Panc1 (cell line): ENCODE measurements around the gene EGR1. TPM values are rescaled to one million over a fixed set of nuclear protein-coding genes. Genes with fewer than 3 reads are reported as not detected.

Source experiments
- ATAC-seq: fragments of 200-7000 bp; cut with Tn5 transposase; 2 replicates; pipeline ENCODE4 v1.9.1; 2020; ENCODE audit warnings: mild to moderate bottlenecking, moderate library complexity
- BruUV-seq: library from RNA; stranded (reverse); fragments of 400-500 nt; replicated peaks from 2 replicates; lab custom pipeline; 2021; lab: Mats Ljungman, UMichigan
- CTCF ChIA-PET: fragments of 300-600 bp; sonication (Branson Sonifier 250); formaldehyde crosslinking; loops from one replicate; lab custom pipeline; 2022; ENCODE audit warnings: antibody characterized with exemption; lab: Charles Lee
- POLR2A ChIA-PET: fragments of 300-600 bp; sonication (Branson Sonifier 250); formaldehyde crosslinking; loops from one replicate; lab custom pipeline; 2022; ENCODE audit warnings: antibody characterized with exemption; lab: Charles Lee
- DNase-seq: peaks from one replicate; pipeline ENCODE4 v3.0.0-alpha.2; 2010; ENCODE audit warnings: low read depth, low spot score
- H3K27ac ChIP-seq: 2 replicates; pipeline ENCODE4 v1.5.1; 2011; ENCODE audit warnings: mild to moderate bottlenecking, low read length, inconsistent platforms
- H3K27me3 ChIP-seq: fragments of 200-500 bp; sonication (Bioruptor generic); 2 replicates; pipeline ENCODE4 v1.6.0; 2014; ENCODE audit warnings: low read length, inconsistent platforms; ENCODE audit not compliant: control insufficient read depth, insufficient read depth
- H3K36me3 ChIP-seq: fragments of 200-500 bp; sonication (Bioruptor generic); 2 replicates; pipeline ENCODE4 v1.5.1; 2014; ENCODE audit warnings: inconsistent platforms, mild to moderate bottlenecking, low read length, moderate library complexity; ENCODE audit not compliant: control insufficient read depth, insufficient read depth
- H3K4me1 ChIP-seq: 2 replicates; pipeline ENCODE4 v1.5.1; 2011; ENCODE audit warnings: inconsistent platforms, mild to moderate bottlenecking, low read length, moderate library complexity; ENCODE audit not compliant: control insufficient read depth, insufficient read depth
- H3K4me3 ChIP-seq, 2 experiments: 2 replicates each; pipeline ENCODE4 v1.5.1; 2011 to 2012; ENCODE audit warnings: low read depth in 2 of 2, low read length in 2 of 2, mild to moderate bottlenecking in 2 of 2, inconsistent platforms in 1 of 2, moderate library complexity in 1 of 2
- H3K9me3 ChIP-seq: fragments of 200-500 bp; sonication (Bioruptor generic); 2 replicates; pipeline ENCODE4 v1.5.1; 2014; ENCODE audit warnings: low read depth, mild to moderate bottlenecking, inconsistent platforms, low read length, moderate library complexity; ENCODE audit not compliant: control insufficient read depth, insufficient read depth
- POLR2AphosphoS5 ChIP-seq: IDR thresholded peaks from 2 replicates; pipeline ENCODE4 v1.6.1; 2012; ENCODE audit warnings: mild to moderate bottlenecking, low read depth, low read length, moderate library complexity
- SIN3A ChIP-seq: IDR thresholded peaks from 2 replicates; pipeline ENCODE4 v1.6.1; 2012; ENCODE audit warnings: low read depth, mild to moderate bottlenecking, low read length, moderate library complexity, borderline replicate concordance; ENCODE audit not compliant: insufficient read depth
- TCF7L2 ChIP-seq: IDR thresholded peaks from 2 replicates; pipeline ENCODE4 v1.6.1; 2011; ENCODE audit warnings: mild to moderate bottlenecking, low read depth, low read length, inconsistent platforms
- in situ Hi-C: cut with HindIII; loops from 2 replicates; pipeline ENCODE4 v1.10.0; 2016; ENCODE audit warnings: low sequenced_read_pairs, low pct_unique_long_range_greater_than_20kb
- intact Hi-C: fragments of 100-400 bp; cut with micrococcal nuclease; formaldehyde crosslinking; loops from one replicate; pipeline ENCODE4 v1.10.0; 2022; ENCODE audit not compliant: unreplicated experiment
- total RNA-seq: library from RNA; stranded (reverse); gene quantifications from one replicate; pipeline ENCODE4 v1.2.1, GENCODE V29; 2021; ENCODE audit not compliant: unreplicated experiment
- TF ChIP-seq, protein P1 (sequence below): fragments of 450-650 bp; IDR thresholded peaks from 2 replicates; pipeline ENCODE4 v1.5.1; 2017; ENCODE audit warnings: mild to moderate bottlenecking
- TF ChIP-seq, protein P2 (sequence below), 2 experiments: IDR thresholded peaks; 2 replicates each; pipeline ENCODE4 v1.6.1; 2011 to 2012; ENCODE audit warnings: low read depth in 2 of 2, control low read depth in 1 of 2, low read length in 1 of 2, mild to moderate bottlenecking in 1 of 2, moderate library complexity in 1 of 2; ENCODE audit not compliant: insufficient read depth in 1 of 2

EGR1 gene
- total RNA-seq, 1 experiment from 2014 or later, result 12.0 TPM

DNA sequence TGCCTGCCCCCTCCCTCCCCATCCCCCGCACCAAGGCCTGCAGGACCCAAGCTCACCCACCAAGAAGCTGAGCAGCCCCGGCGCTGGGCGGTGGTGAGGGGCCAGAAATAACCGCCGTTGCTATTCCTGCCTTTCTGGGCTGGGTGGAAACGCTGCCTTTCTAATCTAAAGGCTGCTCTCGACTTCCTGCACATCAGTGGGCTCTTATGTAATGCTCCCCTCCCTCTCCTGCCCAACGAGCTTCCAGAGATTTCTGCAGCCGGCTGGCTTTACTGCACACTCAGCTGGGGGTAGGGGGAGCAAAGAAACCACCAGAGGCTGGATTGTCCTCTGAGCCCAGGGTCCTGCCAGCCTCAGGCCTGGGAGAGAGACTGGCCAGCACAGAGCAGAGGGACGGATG, 6.9 kb upstream of the EGR1 start:
- BruUV-seq, result no TSS peak
- Histone ChIP-seq H3K9me3 (no peaks in the 10 kb centered on the region), H3K27me3 (no peaks in the 10 kb centered on the region), H3K36me3 (no peaks in the 10 kb centered on the region), H3K4me1 (peaks cover 2% of the 10 kb centered on the region; the same call in 1 of the 2 replicates), H3K4me3 (no peak overlapping the region), H3K27ac (no peak overlapping the region)
- ATAC-seq, result no peak
- TF ChIP-seq POLR2AphosphoS5, result no peak
- TF ChIP-seq TCF7L2, result no peak
- TF ChIP-seq SIN3A, result no peak
- TF ChIP-seq, protein P1, sequence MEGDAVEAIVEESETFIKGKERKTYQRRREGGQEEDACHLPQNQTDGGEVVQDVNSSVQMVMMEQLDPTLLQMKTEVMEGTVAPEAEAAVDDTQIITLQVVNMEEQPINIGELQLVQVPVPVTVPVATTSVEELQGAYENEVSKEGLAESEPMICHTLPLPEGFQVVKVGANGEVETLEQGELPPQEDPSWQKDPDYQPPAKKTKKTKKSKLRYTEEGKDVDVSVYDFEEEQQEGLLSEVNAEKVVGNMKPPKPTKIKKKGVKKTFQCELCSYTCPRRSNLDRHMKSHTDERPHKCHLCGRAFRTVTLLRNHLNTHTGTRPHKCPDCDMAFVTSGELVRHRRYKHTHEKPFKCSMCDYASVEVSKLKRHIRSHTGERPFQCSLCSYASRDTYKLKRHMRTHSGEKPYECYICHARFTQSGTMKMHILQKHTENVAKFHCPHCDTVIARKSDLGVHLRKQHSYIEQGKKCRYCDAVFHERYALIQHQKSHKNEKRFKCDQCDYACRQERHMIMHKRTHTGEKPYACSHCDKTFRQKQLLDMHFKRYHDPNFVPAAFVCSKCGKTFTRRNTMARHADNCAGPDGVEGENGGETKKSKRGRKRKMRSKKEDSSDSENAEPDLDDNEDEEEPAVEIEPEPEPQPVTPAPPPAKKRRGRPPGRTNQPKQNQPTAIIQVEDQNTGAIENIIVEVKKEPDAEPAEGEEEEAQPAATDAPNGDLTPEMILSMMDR, result no peak
- TF ChIP-seq, protein P2, sequence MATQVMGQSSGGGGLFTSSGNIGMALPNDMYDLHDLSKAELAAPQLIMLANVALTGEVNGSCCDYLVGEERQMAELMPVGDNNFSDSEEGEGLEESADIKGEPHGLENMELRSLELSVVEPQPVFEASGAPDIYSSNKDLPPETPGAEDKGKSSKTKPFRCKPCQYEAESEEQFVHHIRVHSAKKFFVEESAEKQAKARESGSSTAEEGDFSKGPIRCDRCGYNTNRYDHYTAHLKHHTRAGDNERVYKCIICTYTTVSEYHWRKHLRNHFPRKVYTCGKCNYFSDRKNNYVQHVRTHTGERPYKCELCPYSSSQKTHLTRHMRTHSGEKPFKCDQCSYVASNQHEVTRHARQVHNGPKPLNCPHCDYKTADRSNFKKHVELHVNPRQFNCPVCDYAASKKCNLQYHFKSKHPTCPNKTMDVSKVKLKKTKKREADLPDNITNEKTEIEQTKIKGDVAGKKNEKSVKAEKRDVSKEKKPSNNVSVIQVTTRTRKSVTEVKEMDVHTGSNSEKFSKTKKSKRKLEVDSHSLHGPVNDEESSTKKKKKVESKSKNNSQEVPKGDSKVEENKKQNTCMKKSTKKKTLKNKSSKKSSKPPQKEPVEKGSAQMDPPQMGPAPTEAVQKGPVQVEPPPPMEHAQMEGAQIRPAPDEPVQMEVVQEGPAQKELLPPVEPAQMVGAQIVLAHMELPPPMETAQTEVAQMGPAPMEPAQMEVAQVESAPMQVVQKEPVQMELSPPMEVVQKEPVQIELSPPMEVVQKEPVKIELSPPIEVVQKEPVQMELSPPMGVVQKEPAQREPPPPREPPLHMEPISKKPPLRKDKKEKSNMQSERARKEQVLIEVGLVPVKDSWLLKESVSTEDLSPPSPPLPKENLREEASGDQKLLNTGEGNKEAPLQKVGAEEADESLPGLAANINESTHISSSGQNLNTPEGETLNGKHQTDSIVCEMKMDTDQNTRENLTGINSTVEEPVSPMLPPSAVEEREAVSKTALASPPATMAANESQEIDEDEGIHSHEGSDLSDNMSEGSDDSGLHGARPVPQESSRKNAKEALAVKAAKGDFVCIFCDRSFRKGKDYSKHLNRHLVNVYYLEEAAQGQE (IDR thresholded peaks at IDR 0.05; ENCODE audit: insufficient read depth in 1 of 2, low read depth in 2 of 2, low read length in 1 of 2), result no peak
- intact Hi-C loops (no loop called here), in situ Hi-C loops (no loop called here)
- CTCF ChIA-PET, result no interaction called here
- POLR2A ChIA-PET, result interaction anchor here (0.6 kb wide), 1 partner anchor 60 kb away, joined by 3 read pairs; no protein-coding TSS in a partner anchor
- no peak for DNase-seq

DNA sequence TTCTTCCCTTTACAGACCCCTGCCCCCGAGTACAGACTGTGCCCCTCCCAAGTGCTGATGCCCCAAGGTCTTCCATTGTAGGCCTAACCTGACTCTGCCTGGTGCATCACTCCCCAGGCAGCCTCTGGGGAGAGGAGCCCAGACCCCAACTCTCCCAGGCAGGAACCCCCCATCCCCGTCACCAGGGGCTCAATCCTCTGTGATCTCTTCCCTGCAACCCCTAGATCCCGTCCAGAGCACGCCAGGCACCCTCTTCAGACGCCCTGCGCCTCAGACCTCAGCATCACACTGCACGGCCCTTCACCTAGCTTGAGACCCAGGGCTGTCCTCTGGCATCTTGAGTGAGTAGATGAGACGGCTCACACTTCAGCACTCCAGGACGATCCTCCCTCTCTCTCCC, 6.4 kb upstream of the EGR1 start:
- Histone ChIP-seq H3K4me3 (no peak overlapping the region), H3K27ac (no peak overlapping the region), H3K4me1 (peaks cover 5% of the 10 kb centered on the region; the same call in 1 of the 2 replicates), H3K36me3 (no peaks in the 10 kb centered on the region), H3K27me3 (no peaks in the 10 kb centered on the region), H3K9me3 (no peaks in the 10 kb centered on the region)
- DNase-seq (no peak), ATAC-seq (no peak)
- BruUV-seq, result no TSS peak
- no peak for TF ChIP-seq SIN3A
- no peak for TF ChIP-seq POLR2AphosphoS5
- TF ChIP-seq, protein P2 (IDR thresholded peaks at IDR 0.05; ENCODE audit: insufficient read depth in 1 of 2, low read depth in 2 of 2, low read length in 1 of 2), result no peak
- TF ChIP-seq, protein P1, result no peak
- TF ChIP-seq TCF7L2, result no peak
- POLR2A ChIA-PET, result interaction anchor here (0.6 kb wide), 1 partner anchor 60 kb away, joined by 3 read pairs; no protein-coding TSS in a partner anchor
- in situ Hi-C loops (no loop called here), intact Hi-C loops (no loop called here)
- CTCF ChIA-PET, result no interaction called here
